K562 (cell line): ENCODE measurements around the gene CST3. TPM values are rescaled to one million over a fixed set of nuclear protein-coding genes. Genes with fewer than 3 reads are reported as not detected.

Experiments
- ATAC-seq: fragments of 200-7000 bp; cut with Tn5 transposase; 3 replicates; pipeline ENCODE4 v1.9.1; 2020; ENCODE audit warnings: moderate library complexity
- BruUV-seq: library from RNA; stranded (reverse); fragments of 400-500 nt; replicated peaks from 2 replicates; lab custom pipeline; 2021; lab: Mats Ljungman, UMichigan
- CTCF ChIA-PET: fragments of 300-600 bp; formaldehyde crosslinking; extraction: SDS; loops from one replicate; lab custom pipeline; 2021; ENCODE audit warnings: low intra/inter-chr PET ratio; lab: Yijun Ruan, JAX
- POLR2A ChIA-PET: fragments of 300-600, 350-650 bp; sonication (Branson Sonifier 250); formaldehyde crosslinking; extraction: SDS; loops from one replicate; lab custom pipeline; 2021; ENCODE audit warnings: antibody characterized with exemption, inconsistent platforms; lab: Yijun Ruan, JAX
- DNase-seq, 4 experiments: peaks; one replicate each; pipeline versions ENCODE4 v3.0.0 to v3.0.0-alpha.2; 2011 to 2018; ENCODE audit warnings: low spot score in 3 of 4, mixed read lengths in 3 of 4; ENCODE audit errors: extremely low read depth in 1 of 4
- FAIRE-seq: peaks from 2 replicates; lab custom pipeline; 2011; peaks lifted over from hg19 to GRCh38; lab: Jason Lieb, UNC
- H2AFZ ChIP-seq: 2 replicates; pipeline ENCODE4 v1.6.0; 2011; ENCODE audit warnings: low read depth, low read length, control low read depth, inconsistent platforms
- H3K27ac ChIP-seq: fragments of 200-600 bp; 3 replicates; pipeline ENCODE4 v1.8.0; 2011; ENCODE audit warnings: low read depth, mild to moderate bottlenecking, control low read depth, inconsistent platforms, low read length, moderate library complexity, mixed read lengths; ENCODE audit errors: extremely low read depth
- H3K27me3 ChIP-seq, 2 experiments: fragments of 300-600 bp in 1 of 2; 2 replicates in 1 of 2; 3 replicates in 1 of 2; pipeline versions ENCODE4 v1.6.0 to v1.8.0; 2011; ENCODE audit warnings: inconsistent platforms in 2 of 2, low read length in 2 of 2, mild to moderate bottlenecking in 1 of 2, mixed read lengths in 1 of 2, moderate library complexity in 1 of 2; ENCODE audit not compliant: control insufficient read depth in 2 of 2, insufficient read depth in 2 of 2
- H3K36me3 ChIP-seq: fragments of 300-600 bp; 3 replicates; pipeline ENCODE4 v1.8.0; 2011; ENCODE audit warnings: mild to moderate bottlenecking, low read length, inconsistent platforms; ENCODE audit not compliant: control insufficient read depth, insufficient read depth
- H3K4me1 ChIP-seq, 2 experiments: fragments of 200-600 bp in 1 of 2; replicated peaks in 1 of 2; 2 replicates in 1 of 2; 3 replicates in 1 of 2; pipeline versions ENCODE4 v1.5.1 to v1.8.0; 2011; ENCODE audit warnings: inconsistent platforms in 2 of 2, low read length in 2 of 2, mild to moderate bottlenecking in 1 of 2, mixed read lengths in 1 of 2, moderate library complexity in 1 of 2; ENCODE audit not compliant: control insufficient read depth in 2 of 2, insufficient read depth in 2 of 2
- H3K4me2 ChIP-seq: 2 replicates; pipeline ENCODE4 v1.6.1; 2011; ENCODE audit warnings: low read length, control low read depth, inconsistent platforms, mixed read lengths; ENCODE audit not compliant: insufficient read depth
- H3K4me3 ChIP-seq: fragments of 200-600 bp; sonication (generic), shearing (Covaris generic); 2 replicates; pipeline ENCODE4 v1.5.1; 2016; ENCODE audit warnings: control low read depth, inconsistent platforms
- H3K79me2 ChIP-seq: fragments of 200-600 bp; 3 replicates; pipeline ENCODE4 v1.8.0; 2011; ENCODE audit warnings: low read length, inconsistent platforms; ENCODE audit not compliant: control insufficient read depth, insufficient read depth
- H3K9ac ChIP-seq, 2 experiments: 2 replicates each; pipeline versions ENCODE4 v1.6.0 to v1.6.1; 2011; ENCODE audit warnings: low read depth in 2 of 2, low read length in 2 of 2, control low read depth in 1 of 2, inconsistent platforms in 1 of 2, mild to moderate bottlenecking in 1 of 2, mixed read lengths in 1 of 2; ENCODE audit not compliant: insufficient read depth in 1 of 2
- H3K9me1 ChIP-seq: one replicate; pipeline ENCODE4 v1.6.0; 2011; ENCODE audit warnings: inconsistent platforms, mild to moderate bottlenecking, low read length, moderate library complexity; ENCODE audit not compliant: control insufficient read depth, insufficient read depth
- H3K9me3 ChIP-seq: replicated peaks from 2 replicates; pipeline ENCODE4 v1.5.1; 2011; ENCODE audit warnings: low read depth, low read length, inconsistent platforms; ENCODE audit not compliant: control insufficient read depth, insufficient read depth
- H4K20me1 ChIP-seq: replicated peaks from 2 replicates; pipeline ENCODE4 v1.6.1; 2011; ENCODE audit warnings: low read length, inconsistent platforms, mixed read lengths; ENCODE audit not compliant: control insufficient read depth, insufficient read depth
- BCOR ChIP-seq: fragments of 450-650 bp; IDR thresholded peaks from 2 replicates; pipeline ENCODE4 v1.6.1; 2016
- CEBPG ChIP-seq, 3 experiments: fragments of 200-800 bp in 1 of 3; sonication (Bioruptor generic) in 1 of 3; sonication (generic) in 1 of 3; formaldehyde crosslinking in 1 of 3; IDR thresholded peaks in 2 of 3; conservative IDR thresholded peaks in 1 of 3; 2 replicates each; pipeline versions ENCODE4 v1.6.1 to v1.8.0; 2016 to 2022; ENCODE audit warnings: missing compliant biosample characterization in 2 of 3, missing genetic modification characterization in 2 of 3, mild to moderate bottlenecking in 1 of 3, missing genetic modification reagents in 1 of 3
- CREB3 ChIP-seq: fragments of 450-650 bp; conservative IDR thresholded peaks from 2 replicates; pipeline ENCODE4 v1.6.1; 2016; ENCODE audit warnings: missing genetic modification characterization, low read depth, mild to moderate bottlenecking, missing compliant biosample characterization, moderate library complexity
- HMGXB4 ChIP-seq: sonication (generic); formaldehyde crosslinking; IDR thresholded peaks from 2 replicates; pipeline ENCODE4 v1.8.1; 2023; ENCODE audit warnings: mild to moderate bottlenecking, missing genetic modification reagents
- NCOA4 ChIP-seq: fragments of 450-650 bp; IDR thresholded peaks from 2 replicates; pipeline ENCODE4 v1.6.1; 2018; ENCODE audit warnings: mild to moderate bottlenecking; ENCODE audit not compliant: partially characterized antibody
- RB1 ChIP-seq: fragments of 450-650 bp; IDR thresholded peaks from 2 replicates; pipeline ENCODE4 v1.6.1; 2017; ENCODE audit warnings: low read depth, mild to moderate bottlenecking
- ZFP1 ChIP-seq: fragments of 450-650 bp; formaldehyde crosslinking; IDR thresholded peaks from 2 replicates; pipeline ENCODE4 v1.4.0; 2020; ENCODE audit warnings: mild to moderate bottlenecking, mixed read lengths
- ZFPM2 ChIP-seq: fragments of 250-450 bp; sonication (Bioruptor Pico); IDR thresholded peaks from 2 replicates; pipeline ENCODE4 v1.5.1; 2022; ENCODE audit warnings: mild to moderate bottlenecking
- ZNF3 ChIP-seq: fragments of 250-450 bp; sonication (Bioruptor Pico); IDR thresholded peaks from 2 replicates; pipeline ENCODE4 v1.5.0; 2021; ENCODE audit warnings: mild to moderate bottlenecking, moderate library complexity
- ZNF436 ChIP-seq: fragments of 250-450, 450-650 bp; sonication (Bioruptor Pico); formaldehyde crosslinking; IDR thresholded peaks from 2 replicates; pipeline ENCODE4 v1.7.0; 2020; ENCODE audit warnings: mild to moderate bottlenecking
- ZNF444 ChIP-seq: fragments of 250-450 bp; sonication (Bioruptor Pico); IDR thresholded peaks from 2 replicates; pipeline ENCODE4 v1.4.0; 2020; ENCODE audit warnings: mild to moderate bottlenecking, moderate library complexity
- ZNF551 ChIP-seq: fragments of 250-450 bp; sonication (Bioruptor Pico); IDR thresholded peaks from 2 replicates; pipeline ENCODE4 v1.5.0; 2021; ENCODE audit warnings: mild to moderate bottlenecking, moderate library complexity
- ZNF586 ChIP-seq: fragments of 450-650 bp; formaldehyde crosslinking; conservative IDR thresholded peaks from 2 replicates; pipeline ENCODE4 v1.4.0; 2020; ENCODE audit warnings: mild to moderate bottlenecking, moderate library complexity
- ZNF830 ChIP-seq: fragments of 250-450 bp; sonication (Bioruptor Pico); IDR thresholded peaks from 2 replicates; pipeline ENCODE4 v1.5.0; 2021; ENCODE audit warnings: mild to moderate bottlenecking
- WGBS: fragments of 100-300 bp; shearing (Covaris generic); methylation state at CpG from one replicate; pipeline ENCODE4 v1.1.6; 2016; ENCODE audit warnings: low coverage, mixed read lengths; ENCODE audit not compliant: insufficient coverage; ENCODE audit errors: missing lambda C conversion rate; 5-methylcytosine and 5-hydroxymethylcytosine counted together
- in situ Hi-C: fragments of 300-500 bp; cut with MboI; formaldehyde crosslinking; loops from 4 replicates; pipeline ENCODE4 v1.15.0; 2018; ENCODE audit warnings: inconsistent platforms, mixed read lengths
- intact Hi-C: fragments of 100-400 bp; cut with micrococcal nuclease; formaldehyde crosslinking; loops from 2 replicates; pipeline ENCODE4 v1.14.2; 2022
- polyA plus RNA-seq, 8 experiments: library from polyadenylated mRNA; depleted of rRNA in 4 of 8; stranded (reverse) in 5 of 8; unstranded in 3 of 8; fragments of >200 nt; fragmentation: Nextera tagmentation in 2 of 8; fragmentation: Illumina TruSeq in 1 of 8; extraction: Ambion mirVana in 2 of 8; extraction: Trizol in 1 of 8; gene quantifications; 2 replicates each; pipeline versions ENCODE4 v1.2.1 to v1.2.3, GENCODE V29; 2011 to 2014; ENCODE audit warnings: inconsistent platforms in 1 of 8, missing spikeins in 1 of 8
- total RNA-seq, 7 experiments: library from RNA; depleted of rRNA in 6 of 7; stranded (reverse); fragments of >200 nt in 6 of 7; fragmentation: Illumina TruSeq in 2 of 7; extraction: Trizol in 2 of 7; gene quantifications; 2 replicates each; pipeline versions ENCODE4 v1.2.1 to v1.2.3, GENCODE V29; 2011 to 2021; ENCODE audit warnings: low replicate concordance in 1 of 7
- TF ChIP-seq, protein P1 (sequence below): IDR thresholded peaks from 2 replicates; pipeline ENCODE4 v1.6.1; 2011; ENCODE audit not compliant: insufficient read length; ENCODE audit errors: extremely low read depth
- TF ChIP-seq, protein P2 (sequence below): fragments of 450-650 bp; formaldehyde crosslinking; IDR thresholded peaks from 2 replicates; pipeline ENCODE4 v1.4.0; 2020; ENCODE audit warnings: mild to moderate bottlenecking, moderate library complexity

Gene CST3
- total and polyA plus RNA-seq, 9 of the 15 experiments (the other 6 are each of a cell fraction or from before 2014, with no cell fraction given) = 8.7 to 113 (median 48.5) TPM

GRCh38 chr20:23612396-23612795 lies 25.4 kb downstream of the CST3 start:
- Histone ChIP-seq H3K36me3 (no peaks in the 10 kb centered on the region), H3K4me3 (no peak overlapping the region), H3K27me3 (peaks cover 0 to 7% of the 10 kb centered on the region in 2 experiments; a peak in 2 of 5 replicates), H3K4me2 (no peak overlapping the region), H3K4me1 (no peaks in the 10 kb centered on the region; a peak in 1 of 5 replicates), H3K9me1 (no peaks in the 10 kb centered on the region), H3K9ac (no peak overlapping the region), H3K79me2 (no peaks in the 10 kb centered on the region), H2AFZ (no peak overlapping the region), H3K9me3 (no peaks in the 10 kb centered on the region), H4K20me1 (no peaks in the 10 kb centered on the region), H3K27ac (no peak overlapping the region; the same call in 2 of the 3 replicates)
- WGBS = 0% methylated on average over 2 of the region's 2 CpGs
- DNase-seq (no peak), ATAC-seq (no peak), FAIRE-seq (no peak)
- CTCF ChIA-PET = no interaction called here
- in situ Hi-C loops (loop anchor here (10.0 kb wide), 1 partner anchor 178 kb away; the partner anchor contains the start of gene CSTL1), intact Hi-C loops (no loop called here)
- BruUV-seq = no TSS peak
- POLR2A ChIA-PET = no interaction called here
- TF ChIP-seq, protein P1, sequence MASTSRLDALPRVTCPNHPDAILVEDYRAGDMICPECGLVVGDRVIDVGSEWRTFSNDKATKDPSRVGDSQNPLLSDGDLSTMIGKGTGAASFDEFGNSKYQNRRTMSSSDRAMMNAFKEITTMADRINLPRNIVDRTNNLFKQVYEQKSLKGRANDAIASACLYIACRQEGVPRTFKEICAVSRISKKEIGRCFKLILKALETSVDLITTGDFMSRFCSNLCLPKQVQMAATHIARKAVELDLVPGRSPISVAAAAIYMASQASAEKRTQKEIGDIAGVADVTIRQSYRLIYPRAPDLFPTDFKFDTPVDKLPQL = no peak
- TF ChIP-seq ZFP1 (CRISPR knock-in tag) (no peak), HMGXB4 (no peak), ZNF551 (CRISPR knock-in tag) (no peak), ZNF586 (no peak), ZNF444 (CRISPR knock-in tag) (no peak), CEBPG (CRISPR knock-in tag; IDR thresholded peaks at IDR 0.05) (no peak), CEBPG (tag; conservative IDR thresholded peaks at IDR 0.05 in 1 of 2, IDR thresholded peaks at IDR 0.05 in 1 of 2) (no peak), BCOR (no peak), ZNF436 (no peak), RB1 (no peak), CREB3 (no peak), NCOA4 (no peak), ZNF830 (no peak), ZNF3 (CRISPR knock-in tag) (no peak), ZFPM2 (CRISPR knock-in tag) (no peak)
- TF ChIP-seq, protein P2, sequence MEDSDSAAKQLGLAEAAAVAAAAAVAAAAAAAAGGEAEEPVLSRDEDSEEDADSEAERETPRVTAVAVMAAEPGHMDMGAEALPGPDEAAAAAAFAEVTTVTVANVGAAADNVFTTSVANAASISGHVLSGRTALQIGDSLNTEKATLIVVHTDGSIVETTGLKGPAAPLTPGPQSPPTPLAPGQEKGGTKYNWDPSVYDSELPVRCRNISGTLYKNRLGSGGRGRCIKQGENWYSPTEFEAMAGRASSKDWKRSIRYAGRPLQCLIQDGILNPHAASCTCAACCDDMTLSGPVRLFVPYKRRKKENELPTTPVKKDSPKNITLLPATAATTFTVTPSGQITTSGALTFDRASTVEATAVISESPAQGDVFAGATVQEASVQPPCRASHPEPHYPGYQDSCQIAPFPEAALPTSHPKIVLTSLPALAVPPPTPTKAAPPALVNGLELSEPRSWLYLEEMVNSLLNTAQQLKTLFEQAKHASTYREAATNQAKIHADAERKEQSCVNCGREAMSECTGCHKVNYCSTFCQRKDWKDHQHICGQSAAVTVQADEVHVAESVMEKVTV (CRISPR knock-in tag) = no peak
